PC-9 (cell line): ENCODE results near the gene RELL1. TPM values are rescaled to one million over a fixed set of nuclear protein-coding genes. Genes with fewer than 3 reads are reported as not detected.

Experiments used
- BruUV-seq: library from RNA; stranded (reverse); fragments of 400-500 nt; replicated peaks from 2 replicates; lab custom pipeline; 2021; lab: Mats Ljungman, UMichigan
- CTCF ChIA-PET: fragments of 300-600 bp; sonication (Branson Sonifier 250); formaldehyde crosslinking; loops from one replicate; lab custom pipeline; 2022; ENCODE audit warnings: antibody characterized with exemption; lab: Charles Lee
- POLR2A ChIA-PET: fragments of 300-600 bp; sonication (Branson Sonifier 250); formaldehyde crosslinking; loops from one replicate; lab custom pipeline; 2022; ENCODE audit warnings: antibody characterized with exemption; ENCODE audit not compliant: unreplicated experiment; lab: Charles Lee
- DNase-seq, 2 experiments: peaks; one replicate each; pipeline versions ENCODE4 v3.0.0 to v3.0.0-alpha.2; 2015 to 2022; ENCODE audit warnings: mixed read lengths in 1 of 2
- H2AFZ ChIP-seq: fragments of 200-600 bp; sonication (generic); 2 replicates; pipeline ENCODE4 v1.8.1; 2017; ENCODE audit warnings: antibody characterized with exemption
- H3F3A ChIP-seq: fragments of 200-600 bp; sonication (generic); 2 replicates; pipeline ENCODE4 v1.8.1; 2017; ENCODE audit warnings: antibody characterized with exemption, mild to moderate bottlenecking, low read depth; ENCODE audit not compliant: insufficient read depth
- H3K27ac ChIP-seq: fragments of 200-600 bp; sonication (generic); 2 replicates; pipeline ENCODE4 v1.6.1; 2016; ENCODE audit warnings: mixed run types
- H3K27me3 ChIP-seq: fragments of 200-600 bp; sonication (generic); 2 replicates; pipeline ENCODE4 v1.6.1; 2016; ENCODE audit warnings: low read depth, mixed run types; ENCODE audit not compliant: insufficient read depth
- H3K36me3 ChIP-seq: fragments of 200-600 bp; sonication (generic); 2 replicates; pipeline ENCODE4 v1.6.1; 2016; ENCODE audit warnings: low read depth, mixed run types
- H3K4me1 ChIP-seq: fragments of 200-600 bp; sonication (generic); replicated peaks from 2 replicates; pipeline ENCODE4 v1.6.1; 2016; ENCODE audit warnings: mixed run types; ENCODE audit not compliant: insufficient read depth
- H3K4me2 ChIP-seq: fragments of 200-600 bp; sonication (generic); 2 replicates; pipeline ENCODE4 v1.6.1; 2017; ENCODE audit warnings: mixed run types
- H3K4me3 ChIP-seq: fragments of 200-600 bp; sonication (generic); 2 replicates; pipeline ENCODE4 v1.6.1; 2016; ENCODE audit warnings: mixed run types
- H3K79me2 ChIP-seq: fragments of 200-600 bp; sonication (generic); 2 replicates; pipeline ENCODE4 v1.6.1; 2017; ENCODE audit warnings: low read depth, mixed run types
- H3K9me2 ChIP-seq: fragments of 200-600 bp; sonication (generic); 2 replicates; pipeline ENCODE4 v1.8.1; 2017; ENCODE audit warnings: mild to moderate bottlenecking; ENCODE audit not compliant: insufficient read depth
- H3K9me3 ChIP-seq: fragments of 200-600 bp; sonication (generic); 2 replicates; pipeline ENCODE4 v1.8.1; 2016; ENCODE audit warnings: low read depth; ENCODE audit not compliant: insufficient read depth
- H4K20me1 ChIP-seq: fragments of 200-600 bp; sonication (generic); 2 replicates; pipeline ENCODE4 v1.8.1; 2017; ENCODE audit not compliant: insufficient read depth
- CTCF ChIP-seq: fragments of 200-600 bp; sonication (generic); conservative IDR thresholded peaks from 2 replicates; pipeline ENCODE4 v1.6.1; 2017; ENCODE audit warnings: mixed run types, antibody characterized with exemption, mild to moderate bottlenecking, moderate library complexity
- EZH2 ChIP-seq: fragments of 200-600 bp; sonication (generic); IDR thresholded peaks from 2 replicates; pipeline ENCODE4 v1.8.0; 2017; ENCODE audit warnings: antibody characterized with exemption, low read depth
- intact Hi-C: fragments of 100-400 bp; cut with micrococcal nuclease; formaldehyde crosslinking; loops from one replicate; pipeline ENCODE4 v1.10.0; 2022; ENCODE audit not compliant: unreplicated experiment
- total RNA-seq: library from RNA; stranded (reverse); gene quantifications from 2 replicates; pipeline ENCODE4 v1.2.3, GENCODE V29; 2021

The RELL1 gene
- total RNA-seq, 1 experiment from 2014 or later: 18.5 TPM

- H3K9me3 ChIP-seq: no peaks in the 10 kb centered on the region
- ChIA-PET CTCF (no interaction called here), POLR2A (interaction anchor here (0.7 kb wide), 1 partner anchor 90 kb away, joined by 5 read pairs; no protein-coding TSS in a partner anchor)
- H3K79me2 ChIP-seq: no peaks in the 10 kb centered on the region
- DNase-seq: no peak
- no peaks in the 10 kb centered on the region for H3K4me1 ChIP-seq
- no peaks in the 10 kb centered on the region for H3F3A ChIP-seq
- intact Hi-C loops: no loop called here
- no peak overlapping the region for H3K27ac ChIP-seq
- H3K27me3 ChIP-seq: no peaks in the 10 kb centered on the region
- H3K9me2 ChIP-seq: no peaks in the 10 kb centered on the region
- H3K36me3 ChIP-seq: no peaks in the 10 kb centered on the region
- no peak overlapping the region for H3K4me2 ChIP-seq
- H4K20me1 ChIP-seq: no peaks in the 10 kb centered on the region
- no peak overlapping the region for H2AFZ ChIP-seq
- H3K4me3 ChIP-seq: no peak overlapping the region
- TF ChIP-seq CTCF: no peak
- no peak for TF ChIP-seq EZH2
- BruUV-seq: no TSS peak
These were observed 10.4 kb downstream of the RELL1 start for GRCh38 chr4:37675587-37676290.

DNA sequence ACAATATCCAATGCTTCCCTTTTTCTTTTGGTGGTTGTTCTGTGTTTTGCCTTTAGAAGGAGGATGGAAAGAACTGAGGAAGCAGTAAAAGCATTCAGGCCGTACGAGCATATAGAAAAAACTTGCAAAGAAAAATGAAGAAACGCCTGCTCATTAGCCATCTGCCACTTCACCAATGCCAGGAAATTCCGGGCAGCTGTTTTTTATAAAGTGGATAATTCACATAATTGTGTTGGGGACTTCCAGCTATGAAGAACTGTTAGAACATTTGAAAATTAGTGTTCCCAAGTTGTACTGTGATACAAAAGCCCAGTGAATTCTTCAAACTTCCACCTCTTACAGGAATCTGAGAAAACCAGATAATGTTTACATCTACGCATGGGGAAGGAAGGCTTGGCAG, 11.7 kb downstream of the RELL1 start:
- no peak for DNase-seq
- H3K79me2 ChIP-seq: no peaks in the 10 kb centered on the region
- POLR2A ChIA-PET: no interaction called here
- no peaks in the 10 kb centered on the region for H3F3A ChIP-seq
- H3K4me2 ChIP-seq: no peak overlapping the region
- no peak overlapping the region for H3K27ac ChIP-seq
- no peak overlapping the region for H3K4me3 ChIP-seq
- intact Hi-C loops: no loop called here
- no peaks in the 10 kb centered on the region for H3K36me3 ChIP-seq
- no peaks in the 10 kb centered on the region for H3K9me3 ChIP-seq
- no peaks in the 10 kb centered on the region for H3K9me2 ChIP-seq
- CTCF ChIA-PET: no interaction called here
- H3K4me1 ChIP-seq: no peaks in the 10 kb centered on the region
- H4K20me1 ChIP-seq: no peaks in the 10 kb centered on the region
- no peak overlapping the region for H2AFZ ChIP-seq
- no peak for TF ChIP-seq CTCF
- H3K27me3 ChIP-seq: no peaks in the 10 kb centered on the region
- no TSS peak for BruUV-seq

- Histone ChIP-seq H3K27ac (no peak overlapping the region), H3K4me1 (no peaks in the 10 kb centered on the region), H3K36me3 (no peaks in the 10 kb centered on the region), H3F3A (no peaks in the 10 kb centered on the region), H3K4me3 (no peak overlapping the region), H3K4me2 (no peak overlapping the region), H3K79me2 (no peaks in the 10 kb centered on the region), H3K27me3 (no peaks in the 10 kb centered on the region), H3K9me3 (no peaks in the 10 kb centered on the region), H2AFZ (no peak overlapping the region), H3K9me2 (no peaks in the 10 kb centered on the region), H4K20me1 (no peaks in the 10 kb centered on the region)
- POLR2A ChIA-PET: no interaction called here
- no TSS peak for BruUV-seq
- CTCF ChIA-PET: no interaction called here
- intact Hi-C loops: no loop called here
- TF ChIP-seq EZH2 (no peak), CTCF (no peak)
- no peak for DNase-seq
These were observed 12.5 kb downstream of the RELL1 start for GRCh38 chr4:37673538-37674192.
